Endothelial cell of umbilical vein (primary cell): ENCODE data around the gene MSL2.

Experiments used
- CTCF ChIP-seq, 2 donors: IDR thresholded peaks; 1 replicate in 1 of 2; 2 replicates in 1 of 2; pipeline ENCODE4 v1.5.1; 2011; ENCODE audit warnings: low read length in 2 of 2, mild to moderate bottlenecking in 2 of 2, moderate library complexity in 2 of 2, control low read depth in 1 of 2, inconsistent platforms in 1 of 2, low read depth in 1 of 2; ENCODE audit not compliant: insufficient read depth in 1 of 2; ENCODE audit errors: extremely low read depth in 1 of 2
- EZH2 ChIP-seq: IDR thresholded peaks from 2 replicates; pipeline ENCODE4 v1.6.1; 2012; ENCODE audit warnings: borderline replicate concordance, low read depth, mild to moderate bottlenecking, moderate library complexity, low read length, inconsistent platforms; ENCODE audit not compliant: severe bottlenecking
- JUN ChIP-seq: IDR thresholded peaks from 2 replicates; pipeline ENCODE4 v1.6.1; 2011; ENCODE audit warnings: borderline replicate concordance, low read depth; ENCODE audit not compliant: insufficient read length, insufficient read depth
- MAX ChIP-seq: IDR thresholded peaks from 2 replicates; pipeline ENCODE4 v1.6.1; 2011; ENCODE audit not compliant: insufficient read depth, insufficient read length
- MYC ChIP-seq: IDR thresholded peaks from one replicate; pipeline ENCODE4 v1.6.1; 2011; ENCODE audit warnings: mild to moderate bottlenecking, low read depth, low read length
- POLR2A ChIP-seq: IDR thresholded peaks from 2 replicates; pipeline ENCODE4 v1.6.1; 2012; ENCODE audit warnings: low read depth, mild to moderate bottlenecking, control low read depth, low read length
- POLR2AphosphoS5 ChIP-seq: IDR thresholded peaks from 2 replicates; pipeline ENCODE4 v1.6.1; 2012; ENCODE audit warnings: low read depth, mild to moderate bottlenecking, control low read depth, low read length, moderate library complexity; ENCODE audit not compliant: insufficient read depth

GRCh38 chr3:136152176-136152843, 43.8 kb downstream of the MSL2 start:
- TF ChIP-seq CTCF (IDR thresholded peaks at IDR 0.05; ENCODE audit: extremely low read depth in 1 of 2, insufficient read depth in 1 of 2, low read depth in 1 of 2, low read length in 2 of 2) (no peak), EZH2 (no peak), MAX (no peak), POLR2A (no peak), POLR2AphosphoS5 (no peak), JUN (no peak), MYC (no peak)
